ENCODE data around the gene GNA15.

GNA15 gene

GRCh38 chr19:3121821-3122511 lies 13.9 kb upstream of the GNA15 start:
- no peak for FAIRE-seq

GRCh38 chr19:3122512-3122870 lies 13.3 kb upstream of the GNA15 start:
- FAIRE-seq = no peak

GRCh38 chr19:3123088-3123721 lies 12.6 kb upstream of the GNA15 start:
- FAIRE-seq = no peak

GRCh38 chr19:3123956-3124355 lies 11.9 kb upstream of the GNA15 start:
- FAIRE-seq = no peak

- no peak for FAIRE-seq
Observed at GRCh38 chr19:3124630-3125029, 11.2 kb upstream of the GNA15 start.

GRCh38 chr19:3125900-3126524 lies 9.8 kb upstream of the GNA15 start:
- no peak for FAIRE-seq

- FAIRE-seq = peak; percentile 75
Observed at GRCh38 chr19:3129112-3129511, 6.7 kb upstream of the GNA15 start.

GRCh38 chr19:3131168-3131567 lies 4.7 kb upstream of the GNA15 start:
- no peak for FAIRE-seq

GRCh38 chr19:3132971-3133792 lies 2.7 kb upstream of the GNA15 start:
- FAIRE-seq = no peak

GRCh38 chr19:3133793-3134116 lies 2.1 kb upstream of the GNA15 start:
- FAIRE-seq = no peak

- FAIRE-seq = no peak
Observed at GRCh38 chr19:3136684-3137055, 837 bp downstream of the GNA15 start.

GRCh38 chr19:3137119-3137518 lies 1.3 kb downstream of the GNA15 start:
- FAIRE-seq = no peak

GRCh38 chr19:3138268-3138667 lies 2.4 kb downstream of the GNA15 start:
- no peak for FAIRE-seq

GRCh38 chr19:3140667-3141038 lies 4.8 kb downstream of the GNA15 start:
- no peak for FAIRE-seq

- FAIRE-seq = no peak
Observed at GRCh38 chr19:3142292-3142670, 6.4 kb downstream of the GNA15 start.

GRCh38 chr19:3142781-3143337 lies 7.0 kb downstream of the GNA15 start:
- FAIRE-seq = no peak

- no peak for FAIRE-seq
Observed at GRCh38 chr19:3145909-3146676, 10.3 kb downstream of the GNA15 start.

GRCh38 chr19:3146677-3147100 lies 10.9 kb downstream of the GNA15 start:
- FAIRE-seq = no peak

- FAIRE-seq = no peak
Observed at GRCh38 chr19:3148503-3148902, 12.7 kb downstream of the GNA15 start.

GRCh38 chr19:3149089-3149488 lies 13.3 kb downstream of the GNA15 start:
- FAIRE-seq = no peak

- FAIRE-seq = no peak
Observed at GRCh38 chr19:3149526-3150505, 14.0 kb downstream of the GNA15 start.

Data from endometrium (tissue), 2 donors.